Activated T-cell treated with anti-CD3 and anti-CD28 coated beads, Interleukin-2, amount 50 U/mL, for 72 hours (primary cell): ENCODE measurements around the gene SFRP4. TPM values are rescaled to one million over a fixed set of nuclear protein-coding genes. Genes with fewer than 3 reads are reported as not detected.

Experiments used
- ATAC-seq, 2 donors: fragments of 150-1000 bp; cut with Tn5 transposase; replicated peaks in 1 of 2; 2 replicates each; pipeline ENCODE4 v1.10.0; 2021; ENCODE audit warnings: moderate library complexity in 2 of 2, mild to moderate bottlenecking in 1 of 2
- DNase-seq, 2 donors: peaks; one replicate each; pipeline ENCODE4 v3.0.0; 2021 to 2022; ENCODE audit warnings: mixed read lengths in 1 of 2
- H3K27ac Mint-ChIP-seq: one replicate; pipeline ENCODE4 v1.8.0; 2022; ENCODE audit warnings: mild to moderate bottlenecking, moderate library complexity, mixed read lengths
- H3K27me3 Mint-ChIP-seq: one replicate; pipeline ENCODE4 v1.8.0; 2022; ENCODE audit warnings: low read depth, mixed read lengths
- H3K36me3 Mint-ChIP-seq, 2 donors: one replicate each; pipeline ENCODE4 v1.8.0; 2022; ENCODE audit warnings: mixed read lengths in 2 of 2, mild to moderate bottlenecking in 1 of 2; ENCODE audit not compliant: insufficient read depth in 2 of 2
- H3K4me1 Mint-ChIP-seq: one replicate; pipeline ENCODE4 v1.8.0; 2022; ENCODE audit warnings: low read depth, mixed read lengths
- H3K4me3 Mint-ChIP-seq, 2 donors: one replicate each; pipeline ENCODE4 v1.8.0; 2022; ENCODE audit warnings: mild to moderate bottlenecking in 2 of 2, mixed read lengths in 2 of 2, moderate library complexity in 2 of 2
- H3K9me3 Mint-ChIP-seq, 2 donors: one replicate each; pipeline ENCODE4 v1.8.0; 2022; ENCODE audit warnings: mixed read lengths in 2 of 2
- total RNA-seq, 2 donors: library from RNA; stranded (reverse); gene quantifications; one replicate each; pipeline ENCODE4 v1.2.3, GENCODE V29; 2022

SFRP4 gene
- total RNA-seq, 2 donors from 2014 or later = not detected

DNA sequence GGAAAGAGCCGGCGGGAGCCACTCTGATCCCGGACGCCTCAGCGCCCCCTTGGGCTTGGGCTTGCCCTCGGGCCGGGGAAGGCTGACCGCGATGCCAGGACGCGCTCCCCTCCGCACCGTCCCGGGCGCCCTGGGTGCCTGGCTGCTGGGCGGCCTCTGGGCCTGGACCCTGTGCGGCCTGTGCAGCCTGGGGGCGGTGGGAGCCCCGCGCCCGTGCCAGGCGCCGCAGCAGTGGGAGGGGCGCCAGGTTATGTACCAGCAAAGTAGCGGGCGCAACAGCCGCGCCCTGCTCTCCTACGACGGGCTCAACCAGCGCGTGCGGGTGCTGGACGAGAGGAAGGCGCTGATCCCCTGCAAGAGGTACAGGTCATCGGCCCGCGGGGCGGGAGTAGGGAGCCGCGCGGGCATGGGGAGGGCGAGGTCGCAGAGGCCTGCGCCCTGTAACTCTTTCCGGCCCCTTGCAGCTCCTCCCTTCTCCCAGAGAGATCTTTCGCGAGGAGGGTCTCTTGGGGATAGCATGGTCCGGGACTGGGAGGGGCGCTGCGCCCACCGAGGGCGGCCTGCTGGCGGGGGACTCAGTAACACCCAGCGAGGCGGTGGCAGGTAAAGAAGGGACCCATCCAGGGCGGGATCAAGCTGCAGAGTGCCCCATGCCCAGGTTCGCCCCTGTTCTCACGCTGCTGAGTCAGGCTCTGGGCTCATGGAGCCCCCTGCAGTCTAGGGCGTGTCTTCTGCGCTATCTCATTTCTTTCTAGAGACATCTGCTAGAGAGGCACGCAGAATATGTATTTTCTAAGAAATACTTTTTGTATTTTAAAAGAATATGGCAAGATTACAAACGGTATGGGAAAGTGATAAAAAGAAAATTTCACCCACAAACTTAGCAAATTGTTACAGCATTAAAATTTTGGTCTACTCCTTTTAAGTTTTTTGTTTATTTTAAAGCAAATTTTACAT is 4.5 kb upstream of the SFRP4 start:
- Mint-ChIP-seq H3K4me1 (peaks cover 13% of the 10 kb centered on the region), H3K27ac (no peak overlapping the region), H3K9me3 (no peaks in the 10 kb centered on the region), H3K27me3 (peaks cover 66% of the 10 kb centered on the region), H3K4me3 (peak overlapping the region; percentile 87), H3K36me3 (no peaks in the 10 kb centered on the region)
- DNase-seq = peak; percentile 18 to 40
- ATAC-seq = peak; percentile 65

- Mint-ChIP-seq H3K27me3 (peaks cover 73% of the 10 kb centered on the region), H3K4me3 (peak within 1 kb of the TSS; percentile 87), H3K4me1 (peaks cover 19% of the 10 kb centered on the region), H3K36me3 (no peaks in the 10 kb centered on the region), H3K27ac (peak within 1 kb of the TSS; percentile 16), H3K9me3 (no peaks in the 10 kb centered on the region)
- ATAC-seq (peak; percentile 64 to 80), DNase-seq (peak; percentile 46 to 56)
These were observed 3.8 kb upstream of the SFRP4 start, which contains the start of gene EPDR1 for GRCh38 chr7:37920305-37920848. Gene EPDR1 (plus strand): TSS chr7:37920640. CDS start chr7:37920940, 300 bp downstream.

GRCh38 chr7:37918526-37918925 is 1.9 kb upstream of the SFRP4 start:
- Mint-ChIP-seq H3K27me3 (peaks cover 86% of the 10 kb centered on the region), H3K4me1 (peaks cover 19% of the 10 kb centered on the region), H3K4me3 (no peak overlapping the region), H3K27ac (no peak overlapping the region), H3K9me3 (no peaks in the 10 kb centered on the region), H3K36me3 (no peaks in the 10 kb centered on the region)
- DNase-seq (no peak), ATAC-seq (no peak)

DNA sequence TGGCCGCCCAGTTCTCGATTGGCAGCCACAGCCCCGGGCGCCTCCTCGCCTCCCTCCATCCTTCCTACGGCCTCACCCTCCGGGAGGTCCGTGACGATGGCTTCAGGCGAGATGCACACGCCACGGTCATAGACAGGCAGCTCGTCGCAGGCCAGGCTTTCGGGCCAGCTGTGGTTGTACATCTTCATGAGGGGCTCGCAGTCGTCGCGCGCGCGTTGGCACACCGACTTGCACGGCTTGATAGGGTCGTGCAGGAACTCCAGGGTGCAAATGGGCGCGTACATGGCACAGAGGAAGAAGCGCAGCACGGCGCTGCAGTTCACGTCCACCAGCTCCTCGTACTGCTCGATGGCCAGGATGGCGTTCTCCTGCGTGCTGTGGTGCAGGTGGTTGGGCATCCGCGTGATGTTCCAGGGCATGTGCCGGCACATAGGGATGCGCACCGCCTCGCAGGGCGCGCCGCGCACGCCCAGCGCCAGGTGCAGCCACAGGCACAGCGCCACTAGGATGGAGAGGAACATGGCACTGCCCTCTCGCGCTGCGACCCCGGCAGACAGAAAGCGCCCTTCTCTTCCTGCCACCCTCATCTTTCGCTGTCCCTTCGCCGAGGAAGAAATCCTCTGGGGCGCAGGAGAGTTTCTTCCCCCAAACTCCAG is 472 bp downstream of the SFRP4 start:
- peak in 1 of 2 donors; percentile 6 for ATAC-seq
- Mint-ChIP-seq H3K27ac (no peak overlapping the region), H3K9me3 (no peaks in the 10 kb centered on the region), H3K4me1 (peaks cover 13% of the 10 kb centered on the region), H3K27me3 (peaks cover 82% of the 10 kb centered on the region), H3K36me3 (no peaks in the 10 kb centered on the region), H3K4me3 (peak overlapping the region; percentile 72 to 74)
- peak; percentile 3 to 4 for DNase-seq

GRCh38 chr7:37915438-37915837 is 1.2 kb downstream of the SFRP4 start:
- H3K27ac Mint-ChIP-seq = no peak overlapping the region
- no peaks in the 10 kb centered on the region for H3K9me3 Mint-ChIP-seq
- H3K4me3 Mint-ChIP-seq = peak overlapping the region in 1 of 2 donors; percentile 72
- H3K27me3 Mint-ChIP-seq = peaks cover 80% of the 10 kb centered on the region
- H3K4me1 Mint-ChIP-seq = peaks cover 12% of the 10 kb centered on the region
- DNase-seq = no peak
- H3K36me3 Mint-ChIP-seq = no peaks in the 10 kb centered on the region
- peak in 1 of 2 donors; percentile 22 for ATAC-seq

- no peak for DNase-seq
- Mint-ChIP-seq H3K4me1 (peaks cover 8% of the 10 kb centered on the region), H3K4me3 (no peak overlapping the region), H3K27ac (no peak overlapping the region), H3K36me3 (no peaks in the 10 kb centered on the region), H3K27me3 (peaks cover 54% of the 10 kb centered on the region), H3K9me3 (no peaks in the 10 kb centered on the region)
- ATAC-seq = no peak
These were observed 3.9 kb downstream of the SFRP4 start for GRCh38 chr7:37912756-37913155.

DNA sequence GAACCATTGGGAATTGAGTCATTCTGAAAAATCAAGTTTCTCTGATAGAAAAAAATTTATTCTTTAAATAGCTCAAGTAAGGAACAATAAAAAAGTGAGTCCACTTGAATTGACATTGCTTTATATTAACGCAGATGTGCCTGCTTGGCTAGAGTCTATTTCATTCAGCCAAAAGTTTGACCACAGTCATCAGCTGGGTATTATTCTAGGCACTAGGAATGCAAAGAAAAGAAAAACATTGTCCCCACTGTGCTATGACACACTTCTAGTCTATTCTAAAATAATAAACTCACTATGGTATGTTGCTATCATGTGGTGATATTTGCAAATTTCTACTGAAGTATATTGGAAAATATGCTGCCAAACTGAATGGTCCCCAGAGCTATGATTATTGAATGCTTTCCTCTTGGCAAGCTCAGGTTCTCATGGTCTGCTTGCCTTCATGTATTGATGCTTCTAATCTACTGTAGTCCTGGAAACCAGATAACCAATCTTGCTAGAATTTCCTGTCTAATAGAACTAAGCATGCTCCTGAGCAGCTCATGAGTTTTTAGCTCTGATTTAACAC is 8.3 kb downstream of the SFRP4 start:
- Mint-ChIP-seq H3K36me3 (no peaks in the 10 kb centered on the region), H3K4me1 (no peaks in the 10 kb centered on the region), H3K27ac (no peak overlapping the region), H3K4me3 (no peak overlapping the region), H3K27me3 (peaks cover 17% of the 10 kb centered on the region), H3K9me3 (no peaks in the 10 kb centered on the region)
- ATAC-seq (no peak), DNase-seq (no peak)

DNA sequence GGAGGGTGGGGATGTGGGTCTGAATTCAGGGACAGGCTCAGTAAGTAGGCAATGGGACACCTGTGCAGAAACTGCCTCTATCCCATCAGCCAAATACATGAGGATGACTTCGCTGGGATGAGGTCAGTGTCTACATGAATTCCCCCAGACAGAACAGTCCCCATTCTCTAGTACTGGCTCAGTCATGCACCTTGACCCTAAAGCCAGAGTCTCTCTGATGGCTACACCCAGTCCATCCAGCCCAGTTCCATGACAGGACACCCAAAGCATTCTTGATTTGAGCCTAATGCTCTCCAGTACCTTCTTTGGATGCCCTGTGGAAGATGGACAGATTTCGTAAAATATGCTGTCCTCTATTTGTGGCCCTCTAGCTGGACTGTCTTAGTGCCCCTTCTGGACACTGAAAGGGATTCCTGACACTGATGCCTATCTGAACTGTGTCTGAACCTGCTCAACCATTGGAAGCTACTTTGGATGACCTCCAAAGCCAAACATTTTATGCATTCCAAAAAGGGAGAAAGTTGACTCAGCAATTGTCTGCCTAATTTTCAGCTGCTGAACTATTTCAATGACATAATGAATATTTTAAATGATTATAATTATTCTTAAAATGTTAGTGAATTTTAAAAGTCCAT is 14.6 kb downstream of the SFRP4 start:
- peaks cover 7% of the 10 kb centered on the region for H3K27me3 Mint-ChIP-seq
- DNase-seq = no peak
- no peak overlapping the region for H3K4me3 Mint-ChIP-seq
- H3K36me3 Mint-ChIP-seq = no peaks in the 10 kb centered on the region
- no peak for ATAC-seq
- H3K27ac Mint-ChIP-seq = no peak overlapping the region
- peaks cover 0 to 2% of the 10 kb centered on the region in 2 donors for H3K9me3 Mint-ChIP-seq
- H3K4me1 Mint-ChIP-seq = peaks cover 5% of the 10 kb centered on the region

DNA sequence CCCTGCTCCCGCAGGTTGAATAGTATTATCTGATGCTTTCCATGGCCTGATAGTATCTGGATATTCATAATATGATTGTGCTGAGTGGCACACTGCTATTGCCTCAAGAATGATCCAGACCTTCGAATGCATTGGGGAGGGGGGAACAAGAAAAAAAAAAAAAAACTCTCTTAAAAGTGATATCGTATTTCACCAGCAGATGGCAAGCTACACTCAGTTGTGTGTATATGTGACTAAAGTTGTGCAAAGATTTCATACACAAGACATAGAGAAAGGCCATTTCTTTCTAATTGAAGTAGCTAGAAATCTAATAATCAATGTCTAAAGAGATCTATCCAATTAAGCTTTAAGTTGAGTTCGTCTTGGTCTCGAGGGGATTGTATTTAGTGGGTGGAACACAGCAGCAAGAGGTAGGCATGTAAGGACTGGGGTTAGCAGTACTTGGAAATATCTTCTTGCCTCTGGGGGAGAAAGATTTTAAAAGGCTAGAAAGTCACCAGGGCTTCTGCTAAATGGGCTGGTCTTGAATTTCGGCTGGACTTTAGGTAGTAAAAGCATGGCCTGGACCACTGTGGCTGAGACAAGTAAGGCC is 15.3 kb downstream of the SFRP4 start:
- peaks cover 0 to 2% of the 10 kb centered on the region in 2 donors for H3K9me3 Mint-ChIP-seq
- peak in 1 of 2 donors; percentile 41 for ATAC-seq
- H3K4me3 Mint-ChIP-seq = no peak overlapping the region
- peak overlapping the region; percentile 26 for H3K27ac Mint-ChIP-seq
- peaks cover 5% of the 10 kb centered on the region for H3K4me1 Mint-ChIP-seq
- H3K36me3 Mint-ChIP-seq = no peaks in the 10 kb centered on the region
- DNase-seq = no peak
- H3K27me3 Mint-ChIP-seq = peaks cover 7% of the 10 kb centered on the region

DNA sequence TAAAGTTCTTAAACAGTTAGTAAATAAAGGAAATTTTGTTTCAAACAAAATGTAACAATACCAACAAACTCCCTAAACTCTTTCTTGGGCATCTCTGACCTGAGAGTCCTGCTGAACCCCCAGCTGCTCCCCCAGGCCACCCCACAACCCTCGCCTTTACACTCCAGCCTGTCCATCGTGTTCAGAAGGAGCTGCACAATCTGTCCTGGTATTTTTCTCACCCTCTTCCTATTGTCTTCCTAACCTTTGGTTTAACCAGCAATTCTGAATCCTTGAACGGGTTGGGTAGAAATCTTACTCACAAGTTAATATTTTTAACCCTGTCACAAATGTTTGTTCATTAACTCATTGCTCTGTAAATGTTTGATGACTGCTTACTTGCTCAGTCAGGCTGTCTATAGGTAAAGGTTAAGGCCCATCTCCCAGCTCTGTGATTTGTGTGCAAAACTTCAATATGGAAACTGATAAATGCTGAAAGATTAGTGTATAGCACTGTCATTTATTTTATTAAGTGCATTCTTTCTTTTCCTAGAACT is 16.8 kb downstream of the SFRP4 start:
- ATAC-seq = no peak
- no peak overlapping the region for H3K4me3 Mint-ChIP-seq
- H3K36me3 Mint-ChIP-seq = no peaks in the 10 kb centered on the region

DNA sequence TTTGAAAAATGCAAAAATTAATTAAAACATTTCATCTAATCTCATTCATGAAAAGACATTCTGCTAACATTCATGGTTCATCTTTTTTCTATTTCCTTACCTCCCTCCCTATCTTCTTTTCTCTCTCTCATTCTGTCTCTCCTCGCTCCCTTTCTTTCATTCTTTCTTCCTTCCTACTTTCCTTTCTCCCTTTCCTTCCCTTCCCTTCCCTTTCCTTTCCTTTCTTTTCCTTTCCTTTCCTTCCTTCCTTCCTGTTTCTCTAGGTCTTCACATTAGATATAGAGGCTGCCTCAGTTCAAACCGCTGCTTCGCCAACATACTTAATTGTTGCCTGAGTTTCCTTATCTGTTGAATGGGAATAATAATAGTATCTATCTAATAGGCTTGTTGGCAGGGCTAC is 21.9 kb downstream of the SFRP4 start:
- Mint-ChIP-seq H3K27me3 (peaks cover 6% of the 10 kb centered on the region), H3K4me1 (no peaks in the 10 kb centered on the region), H3K4me3 (no peak overlapping the region), H3K27ac (no peak overlapping the region), H3K9me3 (peaks cover 0 to 2% of the 10 kb centered on the region in 2 donors), H3K36me3 (no peaks in the 10 kb centered on the region)
- ATAC-seq (no peak), DNase-seq (no peak)

More for the DNA sequence above, 16.8 kb downstream of the SFRP4 start:
- peaks cover 5% of the 10 kb centered on the region for H3K4me1 Mint-ChIP-seq
- DNase-seq = no peak
- peaks cover 7% of the 10 kb centered on the region for H3K27me3 Mint-ChIP-seq
- H3K9me3 Mint-ChIP-seq = peaks cover 0 to 2% of the 10 kb centered on the region in 2 donors
- no peak overlapping the region for H3K27ac Mint-ChIP-seq

GRCh38 chr7:37893359-37893758 is 23.3 kb downstream of the SFRP4 start:
- no peaks in the 10 kb centered on the region for H3K4me1 Mint-ChIP-seq
- H3K27me3 Mint-ChIP-seq = peaks cover 6% of the 10 kb centered on the region
- peaks cover 0 to 2% of the 10 kb centered on the region in 2 donors for H3K9me3 Mint-ChIP-seq
- H3K4me3 Mint-ChIP-seq = no peak overlapping the region
- no peak overlapping the region for H3K27ac Mint-ChIP-seq
- no peak for ATAC-seq
- no peaks in the 10 kb centered on the region for H3K36me3 Mint-ChIP-seq
- no peak for DNase-seq
